Upper lobe of right lung (tissue), 1 donor: ENCODE measurements around the gene MAOB. TPM values are rescaled to one million over a fixed set of nuclear protein-coding genes. Genes with fewer than 3 reads are reported as not detected.

ENCODE experiments used
- ATAC-seq: fragments of 200-7000 bp; cut with Tn5 transposase; one replicate; pipeline ENCODE4 v1.9.1; 2020; ENCODE audit warnings: mild to moderate bottlenecking, moderate library complexity
- DNase-seq: peaks from one replicate; pipeline ENCODE4 v3.0.0-alpha.2; 2020
- H3K27ac ChIP-seq: fragments of 200-600 bp; one replicate; pipeline ENCODE4 v1.8.0; 2022
- H3K27me3 ChIP-seq: fragments of 200-600 bp; one replicate; pipeline ENCODE4 v1.8.0; 2022; ENCODE audit warnings: mild to moderate bottlenecking
- H3K36me3 ChIP-seq: fragments of 200-600 bp; one replicate; pipeline ENCODE4 v1.8.0; 2022
- H3K4me1 ChIP-seq: fragments of 200-600 bp; one replicate; pipeline ENCODE4 v1.8.0; 2022
- H3K4me3 ChIP-seq: fragments of 200-600 bp; one replicate; pipeline ENCODE4 v1.8.0; 2022; ENCODE audit warnings: mild to moderate bottlenecking
- H3K9me3 ChIP-seq: fragments of 200-600 bp; one replicate; pipeline ENCODE4 v1.8.0; 2022
- intact Hi-C: fragments of 100-400 bp; cut with DNase I; formaldehyde crosslinking; loops from one replicate; pipeline ENCODE4 v1.11.0; 2022
- total RNA-seq: library from RNA; stranded (reverse); fragmentation: NEBNext Ultra II Directional; extraction: Animal tissue kit (Norgen Biotek cat#: 25700); gene quantifications from one replicate; pipeline ENCODE4 v1.2.1, GENCODE V29; 2021
- TF ChIP-seq, protein P1 (sequence below): fragments of 200-600 bp; IDR thresholded peaks from one replicate; pipeline ENCODE4 v1.8.0; 2022; ENCODE audit warnings: antibody characterized with exemption
- donor health status: DM: no; HTN: yes; CAD: no; lungs with severe emphysema.

MAOB gene
- total RNA-seq, 1 donor from 2014 or later = 38.9 TPM

DNA sequence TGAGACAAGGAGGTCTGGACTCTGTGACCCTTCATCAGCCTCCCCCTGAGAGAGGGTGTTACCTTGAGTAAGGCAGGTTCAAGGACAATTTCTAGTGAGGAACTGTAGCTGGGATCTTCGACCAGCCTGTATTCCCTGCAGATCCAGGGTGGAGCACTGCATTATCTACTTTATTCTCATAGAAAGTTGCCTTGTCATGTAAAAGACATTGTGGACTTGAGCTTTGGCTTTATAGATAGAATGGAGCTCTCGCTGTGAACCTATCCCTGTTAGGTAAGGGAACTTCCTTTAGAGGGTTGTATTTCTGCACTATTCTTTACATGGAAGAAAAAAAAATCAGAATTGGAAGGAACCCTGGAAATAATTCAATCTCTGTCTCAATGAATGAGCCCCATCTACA, 134.8 kb downstream of the MAOB start:
- intact Hi-C loops = no loop called here
- DNase-seq (no peak), ATAC-seq (no peak)
- H3K27me3 ChIP-seq = no peaks in the 10 kb centered on the region
- H3K36me3 ChIP-seq = no peaks in the 10 kb centered on the region
- H3K27ac ChIP-seq = no peak overlapping the region
- no peaks in the 10 kb centered on the region for H3K9me3 ChIP-seq
- TF ChIP-seq, protein P1, sequence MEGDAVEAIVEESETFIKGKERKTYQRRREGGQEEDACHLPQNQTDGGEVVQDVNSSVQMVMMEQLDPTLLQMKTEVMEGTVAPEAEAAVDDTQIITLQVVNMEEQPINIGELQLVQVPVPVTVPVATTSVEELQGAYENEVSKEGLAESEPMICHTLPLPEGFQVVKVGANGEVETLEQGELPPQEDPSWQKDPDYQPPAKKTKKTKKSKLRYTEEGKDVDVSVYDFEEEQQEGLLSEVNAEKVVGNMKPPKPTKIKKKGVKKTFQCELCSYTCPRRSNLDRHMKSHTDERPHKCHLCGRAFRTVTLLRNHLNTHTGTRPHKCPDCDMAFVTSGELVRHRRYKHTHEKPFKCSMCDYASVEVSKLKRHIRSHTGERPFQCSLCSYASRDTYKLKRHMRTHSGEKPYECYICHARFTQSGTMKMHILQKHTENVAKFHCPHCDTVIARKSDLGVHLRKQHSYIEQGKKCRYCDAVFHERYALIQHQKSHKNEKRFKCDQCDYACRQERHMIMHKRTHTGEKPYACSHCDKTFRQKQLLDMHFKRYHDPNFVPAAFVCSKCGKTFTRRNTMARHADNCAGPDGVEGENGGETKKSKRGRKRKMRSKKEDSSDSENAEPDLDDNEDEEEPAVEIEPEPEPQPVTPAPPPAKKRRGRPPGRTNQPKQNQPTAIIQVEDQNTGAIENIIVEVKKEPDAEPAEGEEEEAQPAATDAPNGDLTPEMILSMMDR = no peak
- H3K4me1 ChIP-seq = peaks cover under 1% of the 10 kb centered on the region
- H3K4me3 ChIP-seq = no peak overlapping the region

DNA sequence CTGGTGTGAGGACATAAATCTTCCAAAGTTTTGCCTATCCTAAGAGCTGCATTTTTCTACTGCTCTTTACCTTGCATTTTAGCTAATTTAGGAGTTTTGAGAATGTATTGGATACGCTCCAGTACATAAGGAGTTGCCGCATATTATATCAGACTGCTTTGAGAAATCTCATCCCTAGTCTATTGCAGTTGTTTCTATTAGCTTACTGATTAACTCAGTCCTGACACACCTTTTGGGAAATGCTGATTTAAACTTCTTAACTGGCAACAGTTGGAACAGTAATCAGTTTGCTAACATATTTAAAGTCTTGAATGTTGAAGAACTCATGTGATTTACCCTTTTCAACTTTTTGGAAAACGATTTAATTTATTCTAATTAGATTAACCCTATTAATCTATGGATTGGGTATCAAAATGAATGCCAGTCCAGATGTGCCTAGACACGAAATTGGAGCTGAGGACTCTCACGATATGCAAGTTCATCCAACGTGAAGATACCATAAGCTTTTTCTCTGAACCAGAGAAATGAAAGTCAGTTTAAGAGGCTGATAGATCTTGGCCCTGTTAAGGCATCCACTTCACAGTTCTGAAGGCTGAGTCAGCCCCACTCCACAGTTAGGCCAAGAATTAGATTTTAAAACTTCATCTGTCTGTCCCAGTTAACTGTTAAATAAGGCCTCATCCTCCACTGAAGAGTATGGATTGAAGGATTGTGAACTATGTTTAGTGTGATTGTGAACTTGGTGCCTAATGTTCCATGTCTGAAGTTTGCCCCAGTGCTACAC, 136.1 kb downstream of the MAOB start:
- Histone ChIP-seq H3K9me3 (no peaks in the 10 kb centered on the region), H3K4me1 (peaks cover 8% of the 10 kb centered on the region), H3K4me3 (no peak overlapping the region), H3K27me3 (no peaks in the 10 kb centered on the region), H3K36me3 (no peaks in the 10 kb centered on the region), H3K27ac (no peak overlapping the region)
- TF ChIP-seq, protein P1 = no peak
- ATAC-seq (peak; percentile 41), DNase-seq (no peak)
- intact Hi-C loops = no loop called here

DNA sequence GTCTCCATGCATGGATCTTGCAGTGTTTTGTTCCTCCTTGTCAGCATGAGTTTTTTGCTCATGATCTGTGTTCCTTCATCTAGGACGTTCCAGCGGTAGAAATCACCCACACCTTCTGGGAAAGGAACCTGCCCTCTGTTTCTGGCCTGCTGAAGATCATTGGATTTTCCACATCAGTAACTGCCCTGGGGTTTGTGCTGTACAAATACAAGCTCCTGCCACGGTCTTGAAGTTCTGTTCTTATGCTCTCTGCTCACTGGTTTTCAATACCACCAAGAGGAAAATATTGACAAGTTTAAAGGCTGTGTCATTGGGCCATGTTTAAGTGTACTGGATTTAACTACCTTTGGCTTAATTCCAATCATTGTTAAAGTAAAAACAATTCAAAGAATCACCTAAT, 138.0 kb downstream of the MAOB start:
- intact Hi-C loops = no loop called here
- ATAC-seq (no peak), DNase-seq (no peak)
- Histone ChIP-seq H3K27me3 (no peaks in the 10 kb centered on the region), H3K36me3 (no peaks in the 10 kb centered on the region), H3K4me1 (peaks cover 8% of the 10 kb centered on the region), H3K27ac (no peak overlapping the region), H3K4me3 (no peak overlapping the region), H3K9me3 (no peaks in the 10 kb centered on the region)
- TF ChIP-seq, protein P1 = no peak

DNA sequence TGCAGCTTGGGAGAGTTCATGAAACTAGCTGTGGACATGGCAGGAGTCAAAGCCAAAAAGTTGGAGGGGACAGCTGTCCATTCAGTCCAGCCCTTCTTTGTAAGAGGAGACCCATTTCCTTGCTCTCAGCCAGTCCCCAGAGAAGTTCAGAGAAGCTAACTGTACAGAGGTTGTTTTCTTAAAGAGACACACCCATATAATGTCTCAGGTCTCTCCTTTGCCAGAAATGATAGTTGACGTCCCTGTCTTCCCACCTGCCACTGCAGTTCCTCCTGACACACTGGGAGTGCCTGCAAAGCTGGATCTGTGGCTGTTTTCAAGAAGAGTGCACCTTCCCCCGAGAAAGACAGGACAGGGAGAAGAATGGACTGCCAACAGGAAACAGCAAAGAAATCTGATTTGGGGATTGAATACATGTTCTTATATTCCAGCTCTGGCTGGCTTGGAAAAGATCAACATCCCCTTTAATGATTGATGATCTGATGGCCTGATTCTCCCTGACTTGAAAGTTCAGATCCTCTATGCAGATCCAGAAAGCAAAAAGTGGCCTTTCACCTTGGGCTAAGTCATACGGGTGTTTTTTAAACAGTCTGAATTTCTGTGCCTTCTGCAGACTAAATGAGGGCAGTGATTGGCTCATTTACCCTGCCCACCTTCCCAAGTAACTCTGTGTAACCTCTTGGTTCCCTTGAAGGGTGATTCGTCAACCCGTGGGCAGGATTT, 139.0 kb downstream of the MAOB start:
- peaks cover 8% of the 10 kb centered on the region for H3K4me1 ChIP-seq
- no peaks in the 10 kb centered on the region for H3K36me3 ChIP-seq
- no peak overlapping the region for H3K4me3 ChIP-seq
- H3K27ac ChIP-seq = no peak overlapping the region
- TF ChIP-seq, protein P1 = no peak
- ATAC-seq (no peak), DNase-seq (no peak)
- intact Hi-C loops = no loop called here
- H3K27me3 ChIP-seq = no peaks in the 10 kb centered on the region
- no peaks in the 10 kb centered on the region for H3K9me3 ChIP-seq

DNA sequence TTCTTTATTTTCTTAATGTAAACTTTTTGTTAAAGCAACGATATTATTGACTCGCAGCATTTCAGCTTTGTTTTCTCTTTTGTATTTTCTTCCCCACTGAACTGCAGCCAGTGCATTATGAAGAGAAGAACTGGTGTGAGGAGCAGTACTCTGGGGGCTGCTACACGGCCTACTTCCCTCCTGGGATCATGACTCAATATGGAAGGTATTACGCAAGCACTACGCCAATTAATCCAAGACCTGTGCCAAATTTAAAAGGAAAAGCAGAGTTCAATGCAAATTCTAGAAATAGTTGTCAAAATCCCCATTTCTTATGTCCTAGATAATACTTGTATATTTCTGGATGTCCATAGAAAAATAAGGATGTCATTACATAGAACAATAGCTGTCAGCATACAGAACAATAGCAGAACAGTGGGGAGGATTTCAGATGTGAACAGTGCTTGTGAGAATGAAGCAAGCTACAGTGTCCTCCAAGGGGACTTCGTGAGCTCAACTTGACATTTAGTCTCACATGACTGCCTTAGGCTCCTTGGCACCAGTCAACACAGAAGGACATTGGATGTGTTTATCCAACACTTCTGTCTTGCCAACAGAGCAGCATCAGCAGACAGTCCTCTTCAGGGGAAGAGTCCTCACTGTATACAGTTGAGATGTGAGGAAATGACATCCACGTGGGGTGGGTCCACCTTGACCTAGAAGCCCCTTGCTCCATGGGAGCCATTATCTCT, 140.2 kb downstream of the MAOB start:
- Histone ChIP-seq H3K36me3 (no peaks in the 10 kb centered on the region), H3K4me1 (peaks cover 8% of the 10 kb centered on the region), H3K27ac (no peak overlapping the region), H3K4me3 (no peak overlapping the region), H3K27me3 (no peaks in the 10 kb centered on the region), H3K9me3 (no peaks in the 10 kb centered on the region)
- ATAC-seq (peak; percentile 51), DNase-seq (no peak)
- intact Hi-C loops = no loop called here
- TF ChIP-seq, protein P1 = no peak
